Vagina (tissue), 2 donors: ENCODE measurements around the gene GFRAL.

ENCODE experiments used
- CTCF ChIP-seq, 3 experiments: fragments of 450-650 bp in 2 of 3; fragments of 200-600 bp in 1 of 3; sonication (generic) in 1 of 3; IDR thresholded peaks; one replicate each; pipeline ENCODE4 v1.5.1; 2017 to 2019; ENCODE audit warnings: antibody characterized with exemption in 3 of 3, mild to moderate bottlenecking in 2 of 3, moderate library complexity in 2 of 3
- POLR2A ChIP-seq, 2 donors: fragments of 450-650 bp; IDR thresholded peaks; one replicate each; pipeline ENCODE4 v1.6.1; 2017; ENCODE audit warnings: antibody characterized with exemption in 2 of 2, mild to moderate bottlenecking in 2 of 2, moderate library complexity in 2 of 2

- no peak for TF ChIP-seq CTCF (IDR thresholded peaks at IDR 0.05)
- TF ChIP-seq POLR2A (IDR thresholded peaks at IDR 0.05): no peak
Measured at GRCh38 chr6:55447891-55448290, 120.6 kb downstream of the GFRAL start.
